Keratinocyte (primary cell): ENCODE measurements around the gene PDZD2. TPM values are rescaled to one million over a fixed set of nuclear protein-coding genes. Genes with fewer than 3 reads are reported as not detected.

Source experiments
- DNase-seq: peaks from one replicate; pipeline ENCODE4 v3.0.0-alpha.2; 2011; ENCODE audit warnings: low read depth, missing footprints, low spot score
- FAIRE-seq: peaks from 2 replicates; lab custom pipeline; 2011; peaks lifted over from hg19 to GRCh38; lab: Jason Lieb, UNC
- H2AFZ ChIP-seq: 2 replicates; pipeline ENCODE4 v1.6.0; 2012; ENCODE audit warnings: low read length, control low read depth, inconsistent platforms; ENCODE audit not compliant: control insufficient read depth
- H3K27ac ChIP-seq: 2 replicates; pipeline ENCODE4 v1.5.1; 2011; ENCODE audit warnings: low read length; ENCODE audit not compliant: control insufficient read depth, insufficient read depth
- H3K27me3 ChIP-seq: 3 replicates; pipeline ENCODE4 v1.6.0; 2011; ENCODE audit warnings: low read length; ENCODE audit not compliant: control insufficient read depth, insufficient read depth; ENCODE audit errors: extremely low read depth
- H3K36me3 ChIP-seq, 2 experiments: 2 replicates in 1 of 2; 3 replicates in 1 of 2; pipeline ENCODE4 v1.5.1; 2011; ENCODE audit warnings: low read length in 2 of 2, mild to moderate bottlenecking in 1 of 2; ENCODE audit not compliant: control insufficient read depth in 2 of 2, insufficient read depth in 2 of 2; ENCODE audit errors: extremely low read depth in 1 of 2
- H3K4me1 ChIP-seq: 3 replicates; pipeline ENCODE4 v1.5.1; 2011; ENCODE audit warnings: low read length; ENCODE audit not compliant: control insufficient read depth, insufficient read depth; ENCODE audit errors: extremely low read depth
- H3K4me2 ChIP-seq: 3 replicates; pipeline ENCODE4 v1.6.0; 2011; ENCODE audit warnings: low read depth, low read length; ENCODE audit not compliant: control insufficient read depth, insufficient read depth; ENCODE audit errors: extremely low read depth
- H3K4me3 ChIP-seq, 3 experiments: fragments of 200-600 bp in 1 of 3; sonication (generic) in 1 of 3; 2 replicates in 2 of 3; 3 replicates in 1 of 3; pipeline ENCODE4 v1.5.1; 2011 to 2016; ENCODE audit warnings: low read length in 3 of 3, mild to moderate bottlenecking in 3 of 3, control low read depth in 2 of 3, inconsistent platforms in 1 of 3, low read depth in 1 of 3, mixed read lengths in 1 of 3, mixed run types in 1 of 3, moderate library complexity in 1 of 3; ENCODE audit not compliant: control insufficient read depth in 2 of 3, insufficient read depth in 2 of 3; ENCODE audit errors: extremely low read depth in 1 of 3
- H3K79me2 ChIP-seq: 2 replicates; pipeline ENCODE4 v1.6.0; 2012; ENCODE audit warnings: low read length; ENCODE audit not compliant: control insufficient read depth, insufficient read depth
- H3K9ac ChIP-seq: 3 replicates; pipeline ENCODE4 v1.6.0; 2011; ENCODE audit warnings: low read length; ENCODE audit not compliant: control insufficient read depth, insufficient read depth; ENCODE audit errors: extremely low read depth
- H3K9me1 ChIP-seq: 3 replicates; pipeline ENCODE4 v1.6.0; 2011; ENCODE audit warnings: low read length; ENCODE audit not compliant: control insufficient read depth, insufficient read depth; ENCODE audit errors: extremely low read depth
- H3K9me3 ChIP-seq: 2 replicates; pipeline ENCODE4 v1.5.1; 2012; ENCODE audit warnings: low read depth, low read length; ENCODE audit not compliant: control insufficient read depth
- H4K20me1 ChIP-seq: 3 replicates; pipeline ENCODE4 v1.6.0; 2011; ENCODE audit warnings: low read length; ENCODE audit not compliant: control insufficient read depth, insufficient read depth; ENCODE audit errors: extremely low read depth
- EZH2 ChIP-seq: IDR thresholded peaks from one replicate; pipeline ENCODE4 v1.6.1; 2012; ENCODE audit warnings: inconsistent platforms, mild to moderate bottlenecking, low read length, moderate library complexity
- dilution Hi-C: fragments of 300-500 bp; cut with MboI; formaldehyde crosslinking; loops from one replicate; pipeline ENCODE4 v1.7.0; 2020; ENCODE audit warnings: low sequenced_read_pairs; ENCODE audit not compliant: extremely low pct_ligation_motif_present
- polyA plus RNA-seq, 5 experiments: library from polyadenylated mRNA; depleted of rRNA in 3 of 5; stranded (reverse) in 3 of 5; stranded (forward) in 1 of 5; unstranded in 1 of 5; fragments of >200 nt; gene quantifications; 1 replicate in 1 of 5; 2 replicates in 3 of 5; 3 replicates in 1 of 5; pipeline versions ENCODE4 v1.2.1 to v1.2.3, GENCODE V29; 2011 to 2012; ENCODE audit warnings: missing spikeins in 2 of 5, low read depth in 1 of 5, low replicate concordance in 1 of 5
- TF ChIP-seq, protein P1 (sequence below), 3 experiments: IDR thresholded peaks in 1 of 3; conservative IDR thresholded peaks in 1 of 3; optimal IDR thresholded peaks in 1 of 3; 2 replicates in 2 of 3; 3 replicates in 1 of 3; pipeline versions ENCODE3 to v1.5.1; 2011; ENCODE audit warnings: low read length in 3 of 3, mild to moderate bottlenecking in 3 of 3, moderate library complexity in 2 of 3, control low read depth in 1 of 3, inconsistent platforms in 1 of 3; ENCODE audit not compliant: insufficient read depth in 2 of 3; ENCODE audit errors: extremely low read depth in 1 of 3

The PDZD2 gene
- polyA plus RNA-seq, 1 donor (not counting 4 experiments of a cell fraction or from before 2014, with no cell fraction given): 7.3 TPM

DNA sequence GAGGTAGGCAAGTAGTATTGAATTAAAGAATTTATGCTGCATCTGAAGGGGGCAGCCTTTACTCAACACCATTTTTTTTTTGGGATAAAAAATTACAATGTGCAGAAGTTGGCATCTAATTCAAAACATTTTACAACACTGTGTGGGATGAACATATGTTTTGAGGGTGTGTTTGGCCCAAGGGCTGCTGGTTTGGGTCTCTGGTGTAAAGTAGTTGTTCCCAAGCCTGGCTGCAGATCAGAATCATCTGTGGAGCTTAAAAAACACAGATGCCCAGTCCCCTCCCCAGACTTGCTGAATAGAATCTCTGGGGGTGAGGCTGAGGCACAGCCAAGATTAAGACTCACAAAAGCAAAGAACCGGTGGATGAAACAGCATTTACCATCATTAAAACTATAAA, 33.0 kb upstream of the PDZD2 start:
- FAIRE-seq: no peak
- TF ChIP-seq, protein P1, sequence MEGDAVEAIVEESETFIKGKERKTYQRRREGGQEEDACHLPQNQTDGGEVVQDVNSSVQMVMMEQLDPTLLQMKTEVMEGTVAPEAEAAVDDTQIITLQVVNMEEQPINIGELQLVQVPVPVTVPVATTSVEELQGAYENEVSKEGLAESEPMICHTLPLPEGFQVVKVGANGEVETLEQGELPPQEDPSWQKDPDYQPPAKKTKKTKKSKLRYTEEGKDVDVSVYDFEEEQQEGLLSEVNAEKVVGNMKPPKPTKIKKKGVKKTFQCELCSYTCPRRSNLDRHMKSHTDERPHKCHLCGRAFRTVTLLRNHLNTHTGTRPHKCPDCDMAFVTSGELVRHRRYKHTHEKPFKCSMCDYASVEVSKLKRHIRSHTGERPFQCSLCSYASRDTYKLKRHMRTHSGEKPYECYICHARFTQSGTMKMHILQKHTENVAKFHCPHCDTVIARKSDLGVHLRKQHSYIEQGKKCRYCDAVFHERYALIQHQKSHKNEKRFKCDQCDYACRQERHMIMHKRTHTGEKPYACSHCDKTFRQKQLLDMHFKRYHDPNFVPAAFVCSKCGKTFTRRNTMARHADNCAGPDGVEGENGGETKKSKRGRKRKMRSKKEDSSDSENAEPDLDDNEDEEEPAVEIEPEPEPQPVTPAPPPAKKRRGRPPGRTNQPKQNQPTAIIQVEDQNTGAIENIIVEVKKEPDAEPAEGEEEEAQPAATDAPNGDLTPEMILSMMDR (optimal IDR thresholded peaks at IDR 0.05 in 1 of 3, IDR thresholded peaks at IDR 0.05 in 1 of 3, conservative IDR thresholded peaks at IDR 0.05 in 1 of 3; ENCODE audit: extremely low read depth in 1 of 3, insufficient read depth in 2 of 3, low read length in 3 of 3): no peak
- TF ChIP-seq EZH2: no peak

DNA sequence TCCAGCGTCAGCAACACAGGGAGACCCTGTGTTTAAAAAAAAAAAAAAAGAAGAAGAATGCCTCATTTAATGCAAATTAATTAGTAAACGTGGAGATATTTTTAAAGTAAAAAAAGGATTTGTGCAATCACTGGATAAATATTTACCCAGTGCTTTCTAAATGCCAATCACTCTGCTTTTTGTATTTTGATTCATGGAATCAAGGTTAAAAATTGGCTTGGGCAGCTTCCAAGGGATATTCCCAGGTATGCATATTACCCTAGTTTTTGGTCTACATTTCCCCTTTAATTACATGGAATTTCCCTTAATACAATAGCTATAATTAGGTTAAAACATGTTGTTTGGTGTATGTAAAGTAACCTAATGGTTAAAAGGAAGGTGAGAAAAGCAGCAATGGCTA, 31.4 kb upstream of the PDZD2 start:
- Histone ChIP-seq H3K4me3 (no peak overlapping the region), H3K4me2 (no peak overlapping the region), H3K27me3 (no peaks in the 10 kb centered on the region), H3K9me1 (no peaks in the 10 kb centered on the region), H3K27ac (no peak overlapping the region), H3K4me1 (no peaks in the 10 kb centered on the region), H3K79me2 (no peaks in the 10 kb centered on the region), H4K20me1 (no peaks in the 10 kb centered on the region), H2AFZ (no peak overlapping the region), H3K36me3 (no peaks in the 10 kb centered on the region), H3K9me3 (no peaks in the 10 kb centered on the region), H3K9ac (no peak overlapping the region)
- dilution Hi-C loops: no loop called here
- no peak for FAIRE-seq
- TF ChIP-seq EZH2: no peak
- TF ChIP-seq, protein P1 (optimal IDR thresholded peaks at IDR 0.05 in 1 of 3, IDR thresholded peaks at IDR 0.05 in 1 of 3, conservative IDR thresholded peaks at IDR 0.05 in 1 of 3; ENCODE audit: extremely low read depth in 1 of 3, insufficient read depth in 2 of 3, low read length in 3 of 3): no peak
- no peak for DNase-seq

More for the DNA sequence above, 33.0 kb upstream of the PDZD2 start:
- dilution Hi-C loops: no loop called here
- Histone ChIP-seq H3K4me3 (no peak overlapping the region), H3K79me2 (no peaks in the 10 kb centered on the region), H3K4me2 (no peak overlapping the region), H3K9me3 (no peaks in the 10 kb centered on the region), H3K9me1 (no peaks in the 10 kb centered on the region), H2AFZ (no peak overlapping the region), H3K27ac (no peak overlapping the region), H3K4me1 (no peaks in the 10 kb centered on the region), H3K27me3 (no peaks in the 10 kb centered on the region), H4K20me1 (no peaks in the 10 kb centered on the region), H3K36me3 (no peaks in the 10 kb centered on the region), H3K9ac (no peak overlapping the region)
- DNase-seq: no peak
